Measurements from ENCODE around the gene TOR1AIP1. TPM values are rescaled to one million over a fixed set of nuclear protein-coding genes. Genes with fewer than 3 reads are reported as not detected.

TOR1AIP1 gene
- polyA plus RNA-seq, 10 donors = 45.2 to 65.1 (median 52.2) TPM

DNA sequence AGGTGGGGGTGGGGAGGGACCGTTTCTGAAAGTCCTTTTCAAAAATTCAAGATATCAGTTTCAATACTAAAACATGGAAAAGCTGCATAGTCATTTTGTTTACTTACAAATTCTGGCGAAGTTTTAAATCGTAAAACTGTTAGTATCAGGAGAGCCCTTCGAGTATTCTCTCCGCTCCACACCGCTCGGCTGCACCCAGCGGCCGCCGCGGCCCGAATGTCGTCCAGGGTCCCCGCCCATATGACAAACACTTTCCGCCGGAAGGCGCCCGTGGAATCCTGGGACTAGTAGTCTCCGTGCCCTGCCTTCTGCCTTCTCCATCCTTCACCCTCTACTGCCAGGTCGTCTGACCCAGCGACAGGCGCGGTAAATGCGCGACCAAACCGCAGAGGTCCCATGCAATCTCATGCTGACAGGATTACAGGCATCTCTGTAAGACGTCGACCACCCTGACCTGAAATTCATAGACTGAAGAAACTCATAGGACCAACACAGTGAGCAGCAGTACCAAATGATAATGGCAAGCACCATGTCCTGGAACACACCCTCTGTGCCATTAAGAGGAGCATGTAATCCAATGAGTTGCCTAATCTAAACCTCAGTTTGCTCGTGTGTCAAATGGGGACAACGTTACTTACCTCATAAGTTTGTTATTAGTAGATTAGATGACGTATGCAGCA is 4.4 kb upstream of the TOR1AIP1 start, which contains the start of gene TOR1AIP2:
TSS of gene TOR1AIP2 (minus strand) at position 218 of the 680 bp plus-strand sequence. CDS start 25,138 bp downstream, outside the sequence.
- DNase-seq = peak; percentile 86 to 95 (median 92)

DNA sequence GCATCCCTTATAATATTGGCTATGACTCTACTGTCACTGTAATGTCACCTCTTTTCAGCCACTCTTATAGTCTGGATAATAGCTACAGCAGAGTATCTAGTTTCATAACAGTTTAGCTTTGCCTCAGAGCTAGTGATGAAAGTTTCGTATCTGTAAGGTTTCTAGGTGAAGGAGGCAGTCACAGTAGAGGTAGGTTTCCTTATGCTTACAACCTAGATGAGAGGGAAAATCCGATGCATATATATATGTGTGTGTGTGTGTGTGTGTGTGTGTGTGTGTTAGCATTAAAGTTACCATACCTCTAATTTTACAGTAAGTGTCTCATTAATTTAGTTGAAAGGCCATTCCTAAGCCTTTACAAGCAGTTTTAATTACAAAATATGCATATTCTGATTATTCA is 2.3 kb upstream of the TOR1AIP1 start:
- DNase-seq = no peak

DNA sequence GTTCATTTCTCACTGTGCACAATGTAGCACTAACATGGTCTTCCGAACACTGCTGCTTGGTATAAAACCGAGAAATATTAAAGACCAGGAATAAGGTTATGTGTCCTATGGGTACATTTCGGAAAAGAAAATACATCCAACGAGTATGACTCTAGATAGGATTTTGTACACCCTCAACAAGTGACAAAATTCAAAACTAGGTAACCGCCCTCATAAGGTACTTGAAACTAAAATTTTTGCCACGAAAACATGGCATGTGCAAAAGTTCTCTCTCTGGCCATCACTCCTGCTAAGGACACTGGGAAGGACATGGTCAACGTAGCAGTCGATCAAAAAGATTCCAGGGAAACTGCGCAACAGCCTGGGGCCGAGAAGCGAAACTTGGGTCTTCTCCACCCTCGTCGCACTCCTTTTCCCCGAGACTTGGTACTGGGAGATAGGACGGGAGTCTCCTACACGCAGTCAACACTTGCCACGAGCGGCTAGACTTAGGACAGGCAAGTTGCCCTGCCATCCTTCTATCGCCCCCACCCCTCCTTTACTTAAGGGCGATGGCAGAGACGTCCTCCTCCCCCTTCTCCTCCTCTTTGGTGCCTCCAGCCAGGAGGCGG is 338 bp upstream of the TOR1AIP1 start:
- DNase-seq = peak; percentile 94 to 100 (median 96)

DNA sequence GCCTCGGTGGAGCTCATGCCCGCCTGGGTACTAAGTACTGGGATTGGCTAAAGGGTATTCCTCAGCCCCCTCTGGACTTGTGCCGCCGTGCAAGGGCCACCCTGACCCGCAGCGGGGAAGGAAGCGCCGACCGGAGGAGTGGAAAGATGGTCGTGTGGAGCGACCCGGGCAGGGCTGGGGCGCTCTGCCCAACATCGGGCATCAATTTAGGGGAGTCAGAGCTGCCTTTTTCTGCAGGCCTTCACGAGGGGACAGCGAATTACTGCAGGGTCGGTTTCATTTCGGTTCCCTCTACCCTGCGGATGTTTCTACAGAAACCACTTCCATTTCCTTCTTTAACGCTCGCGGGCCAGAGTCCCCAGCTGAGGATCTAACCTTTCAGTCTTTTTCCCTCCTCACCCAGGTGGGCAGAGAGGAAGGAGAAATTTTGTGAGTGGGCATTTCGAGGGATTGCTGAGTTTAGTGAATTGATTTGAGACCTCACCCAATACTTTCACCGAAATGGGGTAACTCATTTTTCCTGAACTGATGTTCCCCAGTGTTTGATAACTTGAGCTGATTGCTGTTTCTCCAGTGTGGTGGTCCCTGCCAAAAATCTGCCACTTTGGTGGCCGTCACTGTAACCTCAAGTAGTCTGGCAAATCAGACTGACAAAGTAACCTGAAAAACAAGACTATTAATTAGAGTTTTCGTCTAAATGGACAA is 1.1 kb downstream of the TOR1AIP1 start:
- no peak for DNase-seq

DNA sequence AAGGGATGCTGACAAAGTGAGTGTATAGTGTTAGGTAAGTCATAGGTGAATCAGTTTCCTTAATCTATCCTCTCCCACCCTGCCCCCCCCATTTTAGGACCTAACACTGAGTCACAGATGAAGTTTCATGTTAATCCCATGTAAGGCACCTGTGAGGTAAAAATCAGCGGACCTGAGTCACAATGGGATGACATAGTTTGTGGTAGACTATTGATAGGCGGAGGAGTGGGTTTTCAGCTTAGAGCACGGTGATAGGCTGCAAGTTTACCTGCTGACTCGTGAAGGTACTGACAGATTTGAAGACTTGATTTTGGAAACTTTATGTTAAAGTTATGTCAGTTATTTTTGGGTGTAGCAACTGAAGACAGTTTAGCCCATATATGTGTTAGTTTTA is 1.7 kb downstream of the TOR1AIP1 start:
- peak in 1 of 3 donors; percentile 9 for DNase-seq

DNA sequence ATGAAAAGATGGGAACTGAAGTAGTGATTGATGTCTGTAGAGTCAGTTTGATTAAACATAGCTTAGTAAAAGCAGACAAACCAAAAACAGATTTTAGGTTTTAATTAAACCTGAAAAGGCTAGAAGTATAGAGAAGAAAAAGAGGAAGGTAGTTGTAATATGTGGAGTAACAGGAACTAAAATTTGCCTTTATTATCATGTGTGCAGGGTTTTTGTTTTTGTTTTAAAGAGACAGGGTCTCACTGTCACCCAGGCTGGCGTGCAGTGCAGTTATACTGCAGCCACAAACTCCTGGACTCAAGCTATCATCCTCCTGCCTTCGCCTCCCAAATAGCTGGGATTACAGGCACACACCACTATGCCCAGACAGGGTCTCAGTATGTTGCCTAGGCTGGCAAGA is 6.0 kb downstream of the TOR1AIP1 start:
- no peak for DNase-seq

DNA sequence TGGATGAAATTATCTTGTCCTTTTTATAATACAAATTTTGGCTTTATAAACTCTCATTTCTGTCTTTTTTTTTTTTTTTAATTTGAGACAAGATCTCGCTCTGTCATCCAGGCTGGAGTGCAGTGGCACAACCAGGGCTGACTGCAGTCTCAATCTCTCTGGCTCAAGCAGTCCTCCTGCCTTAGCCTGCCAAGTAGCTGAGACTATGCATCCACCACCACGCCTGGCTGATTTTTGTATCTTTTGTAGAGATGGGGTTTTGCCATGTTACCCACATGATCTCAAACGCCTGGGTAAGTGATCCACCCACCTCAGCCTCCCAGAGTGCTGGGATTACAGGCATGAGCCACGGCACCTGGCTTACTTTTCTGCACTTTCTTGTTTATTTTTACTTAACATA is 7.5 kb downstream of the TOR1AIP1 start:
- DNase-seq = no peak

DNA sequence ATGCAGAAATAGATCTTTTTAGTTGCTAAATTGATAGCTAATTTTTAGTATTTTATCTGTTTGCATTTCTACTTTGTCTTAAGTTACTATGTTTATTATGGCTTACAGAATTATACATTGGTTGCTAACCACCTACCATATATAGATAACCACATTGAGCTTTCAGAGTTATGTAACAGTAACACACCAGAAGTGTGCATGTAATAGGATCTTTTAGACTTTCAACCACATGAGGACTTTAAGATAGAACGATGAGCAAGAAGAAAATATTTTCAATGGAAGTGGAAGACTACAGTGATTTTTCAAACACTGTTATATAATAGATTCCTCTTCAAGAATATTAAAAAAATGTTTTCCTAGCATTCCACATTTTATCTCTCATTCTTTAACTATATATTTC is 28.8 kb downstream of the TOR1AIP1 start:
- no peak for DNase-seq

DNA sequence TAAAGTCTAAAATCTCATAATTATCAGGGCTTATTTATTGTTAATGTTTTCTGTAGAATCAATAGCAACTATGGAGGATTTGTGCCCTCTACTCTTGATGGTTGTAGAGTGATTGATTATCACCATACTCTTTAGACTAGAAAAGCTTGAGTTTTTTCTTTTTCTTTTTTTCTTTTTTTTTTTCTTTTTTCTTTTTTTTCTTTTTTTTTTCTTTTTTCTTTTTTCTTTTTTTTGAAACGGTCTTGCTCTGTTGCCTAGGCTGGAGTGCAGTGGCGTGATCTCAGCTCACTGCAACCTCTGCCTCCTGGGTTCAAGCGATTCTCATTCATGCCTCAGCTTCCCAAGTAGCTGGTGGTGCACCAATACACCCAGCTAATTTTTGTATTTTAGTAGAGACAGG is 29.7 kb downstream of the TOR1AIP1 start:
- no peak for DNase-seq

DNA sequence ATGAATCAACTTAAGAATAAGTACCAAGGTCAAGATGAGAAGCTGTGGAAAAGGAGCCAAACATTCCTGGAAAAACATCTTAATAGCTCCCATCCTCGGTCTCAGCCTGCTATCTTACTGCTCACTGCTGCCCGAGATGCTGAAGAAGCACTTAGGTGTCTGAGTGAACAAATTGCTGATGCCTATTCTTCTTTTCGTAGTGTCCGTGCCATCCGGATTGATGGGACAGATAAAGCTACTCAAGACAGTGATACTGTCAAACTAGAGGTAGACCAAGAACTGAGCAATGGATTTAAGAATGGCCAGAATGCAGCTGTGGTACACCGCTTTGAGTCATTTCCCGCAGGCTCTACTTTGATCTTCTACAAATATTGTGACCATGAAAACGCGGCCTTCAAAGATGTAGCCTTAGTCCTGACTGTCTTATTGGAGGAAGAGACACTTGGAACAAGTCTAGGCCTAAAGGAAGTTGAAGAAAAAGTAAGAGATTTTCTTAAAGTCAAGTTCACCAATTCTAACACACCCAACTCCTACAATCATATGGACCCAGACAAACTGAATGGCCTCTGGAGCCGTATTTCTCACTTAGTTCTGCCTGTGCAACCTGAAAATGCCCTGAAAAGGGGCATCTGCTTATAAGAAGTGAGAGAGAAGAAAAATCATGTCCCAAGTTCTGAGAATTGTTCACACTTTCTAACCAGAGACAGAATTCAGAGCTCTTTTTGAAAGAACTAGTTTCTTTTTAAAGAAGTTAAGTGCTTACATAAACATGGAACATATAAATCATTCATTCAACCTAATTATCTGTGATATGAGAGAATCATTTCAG is 35.7 kb downstream of the TOR1AIP1 start:
- DNase-seq = no peak

DNA sequence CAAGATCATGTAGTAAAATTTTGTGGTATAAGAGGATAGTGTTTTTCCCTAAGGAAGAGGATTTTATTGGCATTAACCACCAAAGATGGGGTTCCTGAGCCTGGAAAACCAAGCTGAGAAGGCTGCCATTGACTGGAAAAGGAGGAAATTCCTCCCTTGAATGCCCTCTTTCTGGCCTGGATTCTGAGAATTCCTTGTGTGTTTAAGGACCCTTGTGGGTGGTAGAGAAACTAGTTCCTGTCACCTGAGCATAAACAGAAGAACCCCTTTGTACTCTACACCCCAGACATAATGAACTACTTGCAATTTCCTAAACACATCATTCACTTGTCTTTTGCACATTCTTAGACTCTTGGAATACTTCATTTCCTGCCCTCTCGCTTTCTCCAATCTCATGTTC is 39.4 kb downstream of the TOR1AIP1 start:
- no peak for DNase-seq

DNA sequence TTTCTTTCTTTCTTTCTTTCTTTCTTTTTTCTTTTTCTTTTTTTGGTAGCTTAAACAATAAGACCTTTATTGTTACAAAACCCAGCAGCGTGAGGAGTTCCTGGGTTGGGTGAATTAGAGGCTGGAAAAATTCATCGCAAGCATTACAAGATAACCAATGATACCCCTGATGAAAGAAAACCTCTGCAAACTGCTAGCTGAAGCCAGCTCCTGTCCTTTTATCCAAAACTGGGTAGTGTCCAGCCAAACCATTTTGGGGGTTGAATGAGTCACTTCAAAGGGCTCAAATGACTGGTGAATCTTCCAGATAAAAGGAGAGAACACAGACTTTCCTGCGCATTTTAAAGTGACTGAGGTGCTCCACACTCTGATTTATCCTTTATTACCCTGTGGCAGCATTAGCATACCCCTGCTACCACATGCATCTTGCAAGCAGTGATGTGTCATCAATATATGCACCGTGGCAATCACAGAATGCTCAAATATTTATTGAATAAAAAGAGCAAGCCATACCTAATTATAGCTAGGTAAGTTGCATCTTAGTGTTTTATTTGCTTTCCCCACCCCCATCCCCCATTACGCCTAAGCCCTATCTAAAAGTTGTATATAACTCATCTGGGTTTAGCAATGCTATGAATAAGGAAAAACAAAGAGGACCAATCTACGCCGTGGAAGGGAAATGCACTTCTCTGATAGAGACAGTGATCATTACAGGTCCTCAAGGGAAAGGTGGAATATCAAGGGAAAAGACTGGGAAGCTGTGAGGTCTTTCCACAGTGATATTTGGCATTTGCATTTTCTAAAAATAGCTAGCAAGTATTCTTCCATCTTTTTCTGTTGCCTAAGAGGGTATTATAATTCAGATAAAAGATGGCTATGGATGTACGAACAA is 40.1 kb downstream of the TOR1AIP1 start:
- DNase-seq = no peak

DNA sequence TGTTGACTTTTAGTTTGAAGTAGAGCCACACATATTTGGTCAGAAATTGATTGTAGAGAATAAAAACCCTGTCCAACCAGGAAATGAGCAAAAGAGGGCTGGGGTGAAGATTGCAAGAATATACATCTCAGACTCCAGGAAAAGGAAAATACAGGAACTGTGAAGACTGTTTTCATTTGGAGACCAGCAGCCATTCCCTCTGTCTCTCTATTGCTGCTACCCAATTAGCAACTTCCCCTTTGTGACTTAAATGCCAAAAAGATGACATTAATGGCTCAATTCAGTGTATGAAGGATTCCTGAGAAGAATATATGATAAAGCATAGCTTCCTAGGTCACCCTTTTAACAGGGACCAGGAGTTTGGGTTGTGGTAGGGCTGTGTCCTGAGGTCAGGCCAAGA is 40.9 kb downstream of the TOR1AIP1 start:
- DNase-seq = no peak

DNA sequence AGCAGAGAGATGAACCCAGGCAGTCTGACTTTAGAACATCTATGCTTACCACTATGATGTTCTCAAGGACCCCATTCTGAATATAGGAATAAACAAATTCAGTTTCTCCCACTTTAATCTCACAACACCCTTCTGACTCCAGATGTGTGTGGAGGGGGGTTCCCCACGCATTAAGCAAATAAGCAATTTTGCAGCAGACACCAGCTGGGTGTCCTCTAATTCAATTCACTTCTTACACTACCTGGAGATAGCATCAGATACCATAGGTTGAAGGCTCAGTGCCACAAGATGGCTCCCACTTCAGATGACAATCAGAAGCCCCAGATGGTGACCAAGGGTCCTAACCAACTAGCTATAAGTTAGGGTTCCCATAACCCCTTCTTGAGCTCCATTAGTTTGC is 42.2 kb downstream of the TOR1AIP1 start:
- no peak for DNase-seq

DNA sequence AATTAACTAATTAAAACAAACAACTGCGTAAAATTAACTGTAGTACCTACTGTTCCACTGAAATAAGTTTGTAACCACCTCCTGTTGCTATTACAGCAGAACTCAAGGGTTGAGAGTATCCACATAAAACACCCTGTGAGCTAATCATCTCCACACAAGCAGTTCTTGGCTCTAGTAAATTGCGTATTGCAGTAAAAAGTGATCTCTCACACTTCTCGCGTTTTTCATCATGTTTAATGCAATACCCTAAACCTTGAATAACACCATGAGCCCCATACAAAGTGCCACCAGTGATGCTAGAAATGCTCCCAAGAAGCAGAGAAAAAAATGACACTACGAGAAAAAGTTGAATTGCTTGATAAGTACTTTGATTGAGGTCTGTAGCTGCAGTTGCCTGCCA is 43.2 kb downstream of the TOR1AIP1 start:
- DNase-seq = no peak

DNA sequence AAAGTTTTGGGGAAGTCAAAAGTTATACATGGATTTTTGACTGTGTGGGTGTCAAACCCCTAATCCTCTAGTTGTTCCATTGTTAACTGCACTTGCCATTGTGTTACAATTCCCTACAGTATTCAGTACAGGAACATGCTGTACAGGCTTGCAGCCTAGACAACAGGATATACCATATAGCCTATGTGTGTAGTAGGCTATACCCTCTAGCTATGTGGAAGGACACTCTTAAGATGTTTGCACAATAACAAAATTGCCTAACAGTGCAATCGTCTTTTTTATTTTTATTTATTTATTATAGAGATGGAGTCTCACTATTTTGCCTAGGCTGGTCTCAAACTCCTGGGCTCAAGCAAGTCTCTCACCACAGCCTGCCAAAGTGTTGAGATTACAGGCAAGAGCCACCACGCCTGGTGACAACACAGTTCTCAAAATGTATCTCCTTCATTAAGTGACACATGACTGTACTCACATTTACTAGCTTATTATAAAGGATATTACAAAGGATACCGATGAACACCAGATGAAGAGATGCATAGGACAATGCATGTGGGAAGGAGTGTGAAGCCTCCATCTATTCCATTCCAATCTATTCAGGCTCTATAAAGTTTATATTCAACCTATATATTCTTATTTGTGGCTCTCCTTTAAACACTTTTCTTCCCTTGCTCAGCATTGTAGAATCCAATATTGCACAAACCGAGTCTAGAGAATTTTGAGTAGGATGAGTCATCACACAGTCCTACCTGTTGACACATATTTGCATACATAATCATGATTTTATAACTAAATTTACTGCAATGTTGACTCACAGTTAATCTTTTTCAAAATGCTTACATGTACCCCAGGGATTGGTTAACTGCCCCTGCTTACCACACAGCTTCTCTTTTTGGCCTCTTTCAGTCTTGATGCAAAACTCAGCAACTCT is 44.1 kb downstream of the TOR1AIP1 start:
- DNase-seq = peak in 1 of 3 donors; percentile 49

DNA sequence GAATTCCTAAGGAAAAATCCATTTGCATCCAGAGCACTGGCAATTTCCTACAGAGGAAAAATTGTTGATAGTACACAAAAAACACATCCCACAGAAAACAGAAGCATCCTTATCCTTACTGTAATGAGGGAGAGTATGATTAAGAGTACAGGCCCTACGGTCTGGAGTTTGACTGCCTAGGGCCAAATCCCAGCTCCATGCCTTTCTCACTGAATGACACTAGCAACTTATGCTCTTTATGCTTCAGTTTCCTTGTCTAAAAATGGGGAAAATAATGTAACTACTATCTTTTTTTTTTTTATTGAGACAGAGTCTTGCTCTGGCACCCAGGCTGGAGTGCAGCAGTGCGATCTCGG is 44.7 kb downstream of the TOR1AIP1 start:
- no peak for DNase-seq

DNA sequence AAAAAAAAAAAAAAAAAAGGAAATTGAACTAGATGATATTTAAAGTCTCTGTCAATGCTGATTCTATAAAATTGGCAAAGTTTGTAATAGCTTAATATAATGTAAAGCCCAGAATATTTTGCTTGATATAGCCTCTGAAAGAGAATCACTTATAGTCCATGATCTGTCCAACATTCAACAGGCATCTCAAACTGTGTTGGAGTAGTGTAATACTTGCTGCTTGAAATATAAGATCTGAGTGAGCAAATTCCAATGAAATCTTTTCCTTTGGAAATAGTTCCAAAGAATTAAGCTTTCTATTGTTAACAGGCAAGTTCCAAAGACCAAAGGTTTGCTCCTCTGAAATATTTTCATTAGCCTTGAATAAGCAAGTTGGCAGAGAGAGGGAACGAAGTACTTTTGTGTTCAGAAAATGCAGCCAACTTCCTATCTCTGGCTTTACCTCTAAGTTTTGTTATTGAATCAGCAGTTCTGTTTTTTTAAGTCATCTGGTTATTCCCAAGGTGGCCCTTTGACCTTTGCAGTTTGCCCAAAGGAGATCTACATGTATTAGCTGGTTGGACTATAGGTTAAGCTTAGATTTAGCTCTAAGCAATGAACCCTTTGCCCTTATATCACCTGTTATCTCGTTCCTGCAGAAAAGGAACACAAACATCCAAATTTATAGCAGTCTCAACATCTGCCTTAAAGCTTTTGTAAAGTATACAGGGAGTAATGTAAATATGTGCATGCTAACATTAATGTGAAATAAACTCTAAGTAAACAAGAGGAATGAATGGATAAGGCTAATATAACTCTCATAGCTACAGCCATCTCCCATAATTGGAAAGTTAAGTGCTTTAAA is 48.1 kb downstream of the TOR1AIP1 start:
- DNase-seq = no peak

DNA sequence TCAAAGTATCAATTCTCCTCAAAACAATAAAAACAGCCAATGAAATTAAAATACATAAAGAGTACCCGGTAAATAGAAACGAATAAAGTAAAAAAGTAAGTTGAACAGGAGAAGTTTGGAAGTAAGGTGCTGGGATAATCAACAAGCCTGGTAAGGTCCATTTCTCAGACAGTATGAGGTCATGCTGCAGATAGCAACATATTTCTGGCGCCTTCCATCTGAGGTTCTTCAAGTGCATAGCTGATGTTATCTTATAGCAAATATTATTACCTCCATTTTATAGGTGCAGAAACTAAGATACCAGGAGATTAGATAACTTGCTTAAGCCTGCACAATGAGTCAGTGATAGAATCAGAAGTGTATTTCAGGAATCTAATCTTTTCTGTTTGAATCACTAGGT is 48.8 kb downstream of the TOR1AIP1 start:
- DNase-seq = no peak

Measured in muscle of back (tissue), 11 donors.